Astrocyte (in vitro differentiated cells and primary cell): ENCODE measurements around the gene GAD1. TPM values are rescaled to one million over a fixed set of nuclear protein-coding genes. Genes with fewer than 3 reads are reported as not detected.

Experiments used
- DNase-seq: peaks from one replicate; pipeline ENCODE4 v3.0.0-alpha.2; 2010; ENCODE audit warnings: low read depth
- FAIRE-seq: peaks from 2 replicates; lab custom pipeline; 2011; peaks lifted over from hg19 to GRCh38; lab: Jason Lieb, UNC
- H2AFZ ChIP-seq: 2 replicates; pipeline ENCODE4 v1.6.0; 2012; ENCODE audit warnings: low read depth, low read length, inconsistent platforms
- H3K27ac ChIP-seq: 2 replicates; pipeline ENCODE4 v1.5.1; 2011; ENCODE audit warnings: low read depth, low read length, inconsistent platforms
- H3K27me3 ChIP-seq: 2 replicates; pipeline ENCODE4 v1.6.0; 2011; ENCODE audit warnings: low read length, inconsistent platforms; ENCODE audit not compliant: insufficient read depth
- H3K36me3 ChIP-seq: 2 replicates; pipeline ENCODE4 v1.5.1; 2011; ENCODE audit warnings: low read length, inconsistent platforms; ENCODE audit not compliant: insufficient read depth
- H3K4me1 ChIP-seq: 2 replicates; pipeline ENCODE4 v1.5.1; 2011; ENCODE audit warnings: low read length, inconsistent platforms; ENCODE audit not compliant: insufficient read depth
- H3K4me2 ChIP-seq: 2 replicates; pipeline ENCODE4 v1.6.0; 2012; ENCODE audit warnings: low read length, inconsistent platforms
- H3K4me3 ChIP-seq: 2 replicates; pipeline ENCODE4 v1.5.1; 2011; ENCODE audit warnings: low read depth, mild to moderate bottlenecking, low read length, inconsistent platforms; ENCODE audit not compliant: insufficient read depth
- H3K79me2 ChIP-seq: 2 replicates; pipeline ENCODE4 v1.6.0; 2012; ENCODE audit warnings: mild to moderate bottlenecking, low read length, inconsistent platforms; ENCODE audit not compliant: insufficient read depth
- H3K9ac ChIP-seq: 2 replicates; pipeline ENCODE4 v1.6.0; 2012; ENCODE audit warnings: mild to moderate bottlenecking, low read length, inconsistent platforms
- H3K9me3 ChIP-seq: 2 replicates; pipeline ENCODE4 v1.5.1; 2012; ENCODE audit warnings: low read depth, mild to moderate bottlenecking, low read length, inconsistent platforms; ENCODE audit not compliant: insufficient read depth
- H4K20me1 ChIP-seq: 2 replicates; pipeline ENCODE4 v1.6.0; 2012; ENCODE audit warnings: low read length, inconsistent platforms; ENCODE audit not compliant: insufficient read depth
- H3K27ac Mint-ChIP-seq: one replicate; pipeline ENCODE4 v1.8.0; 2021; ENCODE audit warnings: mild to moderate bottlenecking, mixed read lengths; ENCODE audit not compliant: unreplicated experiment
- H3K27me3 Mint-ChIP-seq: one replicate; pipeline ENCODE4 v1.8.0; 2021; ENCODE audit warnings: low read depth, mixed read lengths; ENCODE audit not compliant: unreplicated experiment
- H3K36me3 Mint-ChIP-seq: one replicate; pipeline ENCODE4 v1.8.0; 2021; ENCODE audit warnings: low read depth, mixed read lengths; ENCODE audit not compliant: unreplicated experiment
- H3K4me1 Mint-ChIP-seq: one replicate; pipeline ENCODE4 v1.8.0; 2021; ENCODE audit warnings: low read depth, mixed read lengths; ENCODE audit not compliant: unreplicated experiment
- H3K4me3 Mint-ChIP-seq: one replicate; pipeline ENCODE4 v1.8.0; 2021; ENCODE audit warnings: mild to moderate bottlenecking, moderate library complexity, mixed read lengths; ENCODE audit not compliant: unreplicated experiment
- H3K9me3 Mint-ChIP-seq: one replicate; pipeline ENCODE4 v1.8.0; 2021; ENCODE audit warnings: mild to moderate bottlenecking, mixed read lengths; ENCODE audit not compliant: unreplicated experiment
- EZH2 ChIP-seq: IDR thresholded peaks from 2 replicates; pipeline ENCODE4 v1.6.1; 2012; ENCODE audit warnings: mild to moderate bottlenecking, low read length, inconsistent platforms; ENCODE audit not compliant: insufficient read depth
- total RNA-seq: library from RNA; stranded (reverse); gene quantifications from 2 replicates; pipeline ENCODE4 v1.2.1, GENCODE V29; 2021
- TF ChIP-seq, protein P1 (sequence below): IDR thresholded peaks from 2 replicates; pipeline ENCODE4 v1.5.1; 2011; ENCODE audit warnings: low read depth, mild to moderate bottlenecking, inconsistent platforms, low read length, moderate library complexity; ENCODE audit not compliant: insufficient read depth

Gene GAD1
- total RNA-seq, 1 donor from 2014 or later: 4.5 TPM

DNA sequence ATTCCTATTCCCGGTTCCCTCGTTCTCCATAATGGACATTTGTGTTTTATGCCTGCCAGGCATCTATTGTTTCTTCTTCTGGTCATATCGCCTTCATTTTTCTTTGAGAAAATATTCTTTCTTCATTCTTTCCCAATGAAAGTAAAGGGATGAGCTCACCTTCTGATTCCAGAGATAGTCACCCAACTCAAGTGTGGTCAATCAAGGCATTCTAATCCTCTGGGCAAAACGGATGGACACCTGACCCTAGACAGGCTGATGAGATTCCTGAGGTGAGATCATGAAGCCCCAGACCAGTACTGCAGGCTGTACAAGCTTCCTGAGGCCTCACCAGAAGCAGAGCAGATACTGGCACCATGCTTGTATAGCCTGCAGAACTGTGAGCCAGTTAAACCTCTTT is 52.8 kb downstream of the GAD1 start:
- no peak overlapping the region for H3K4me3 ChIP-seq
- no peak overlapping the region for H3K27ac ChIP-seq
- peaks cover 3% of the 10 kb centered on the region for H3K4me1 Mint-ChIP-seq
- H3K27ac Mint-ChIP-seq: no peak overlapping the region
- no peak for FAIRE-seq
- peaks cover 5% of the 10 kb centered on the region for H3K9me3 Mint-ChIP-seq
- H4K20me1 ChIP-seq: no peaks in the 10 kb centered on the region
- peaks cover 2% of the 10 kb centered on the region for H3K36me3 Mint-ChIP-seq
- no peak for TF ChIP-seq EZH2
- TF ChIP-seq, protein P1, sequence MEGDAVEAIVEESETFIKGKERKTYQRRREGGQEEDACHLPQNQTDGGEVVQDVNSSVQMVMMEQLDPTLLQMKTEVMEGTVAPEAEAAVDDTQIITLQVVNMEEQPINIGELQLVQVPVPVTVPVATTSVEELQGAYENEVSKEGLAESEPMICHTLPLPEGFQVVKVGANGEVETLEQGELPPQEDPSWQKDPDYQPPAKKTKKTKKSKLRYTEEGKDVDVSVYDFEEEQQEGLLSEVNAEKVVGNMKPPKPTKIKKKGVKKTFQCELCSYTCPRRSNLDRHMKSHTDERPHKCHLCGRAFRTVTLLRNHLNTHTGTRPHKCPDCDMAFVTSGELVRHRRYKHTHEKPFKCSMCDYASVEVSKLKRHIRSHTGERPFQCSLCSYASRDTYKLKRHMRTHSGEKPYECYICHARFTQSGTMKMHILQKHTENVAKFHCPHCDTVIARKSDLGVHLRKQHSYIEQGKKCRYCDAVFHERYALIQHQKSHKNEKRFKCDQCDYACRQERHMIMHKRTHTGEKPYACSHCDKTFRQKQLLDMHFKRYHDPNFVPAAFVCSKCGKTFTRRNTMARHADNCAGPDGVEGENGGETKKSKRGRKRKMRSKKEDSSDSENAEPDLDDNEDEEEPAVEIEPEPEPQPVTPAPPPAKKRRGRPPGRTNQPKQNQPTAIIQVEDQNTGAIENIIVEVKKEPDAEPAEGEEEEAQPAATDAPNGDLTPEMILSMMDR: no peak
- H3K9ac ChIP-seq: no peak overlapping the region
- H3K27me3 Mint-ChIP-seq: peaks cover 7% of the 10 kb centered on the region
- H3K36me3 ChIP-seq: no peaks in the 10 kb centered on the region
- no peak overlapping the region for H3K4me2 ChIP-seq
- no peaks in the 10 kb centered on the region for H3K4me1 ChIP-seq
- DNase-seq: no peak
- H3K4me3 Mint-ChIP-seq: no peak overlapping the region
- H3K9me3 ChIP-seq: no peaks in the 10 kb centered on the region
- H3K79me2 ChIP-seq: no peaks in the 10 kb centered on the region
- H3K27me3 ChIP-seq: no peaks in the 10 kb centered on the region
- no peak overlapping the region for H2AFZ ChIP-seq

DNA sequence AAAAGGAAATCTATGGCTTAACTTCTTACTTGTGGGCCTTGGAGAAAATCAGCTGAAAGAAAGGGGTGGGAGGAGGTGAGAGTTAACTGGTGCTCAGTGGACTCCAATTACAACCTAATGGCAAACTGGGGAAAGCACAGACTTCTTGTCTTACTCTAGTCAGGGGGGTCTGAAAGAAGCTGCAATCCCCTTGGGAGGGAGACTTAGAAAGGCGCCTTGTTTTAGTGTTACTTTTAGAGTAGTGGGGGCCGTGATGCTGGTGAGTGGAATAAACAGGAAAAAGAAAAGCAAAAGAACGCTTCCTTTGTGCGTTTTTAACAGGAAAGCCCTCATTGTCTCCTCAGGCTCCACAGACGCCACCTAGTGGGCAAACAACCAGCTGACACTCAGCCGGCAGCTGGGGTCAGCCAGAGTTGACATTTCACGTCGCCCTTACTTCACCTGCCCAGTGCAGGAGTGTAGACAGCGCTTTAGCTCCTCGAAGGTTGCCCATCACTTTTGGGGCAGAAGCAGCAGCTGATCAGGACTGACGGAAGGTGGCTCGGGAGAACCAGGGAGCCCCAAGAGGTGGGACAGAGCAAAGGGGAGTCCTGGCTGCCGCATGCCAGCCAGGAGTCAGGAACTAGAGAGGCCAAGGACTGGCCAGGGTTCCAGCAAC is 56.5 kb downstream of the GAD1 start:
- peaks cover 3% of the 10 kb centered on the region for H3K4me1 ChIP-seq
- DNase-seq (peak; percentile 38), FAIRE-seq (no peak)
- no peaks in the 10 kb centered on the region for H3K9me3 ChIP-seq
- no peaks in the 10 kb centered on the region for H3K79me2 ChIP-seq
- peak overlapping the region; percentile 92 for H2AFZ ChIP-seq
- no peak overlapping the region for H3K4me3 Mint-ChIP-seq
- H3K4me2 ChIP-seq: peak overlapping the region; percentile 84
- peak overlapping the region; percentile 49 for H3K9ac ChIP-seq
- no peak overlapping the region for H3K27ac ChIP-seq
- TF ChIP-seq, protein P1: peak; percentile 95
- TF ChIP-seq EZH2: no peak
- peaks cover 5% of the 10 kb centered on the region for H3K9me3 Mint-ChIP-seq
- no peaks in the 10 kb centered on the region for H3K36me3 ChIP-seq
- H3K27me3 Mint-ChIP-seq: peaks cover 19% of the 10 kb centered on the region
- peaks cover 2% of the 10 kb centered on the region for H3K36me3 Mint-ChIP-seq
- peaks cover 3% of the 10 kb centered on the region for H3K4me1 Mint-ChIP-seq
- no peaks in the 10 kb centered on the region for H3K27me3 ChIP-seq
- H3K27ac Mint-ChIP-seq: peak overlapping the region; percentile 36
- H3K4me3 ChIP-seq: peak overlapping the region; percentile 32
- H4K20me1 ChIP-seq: no peaks in the 10 kb centered on the region

DNA sequence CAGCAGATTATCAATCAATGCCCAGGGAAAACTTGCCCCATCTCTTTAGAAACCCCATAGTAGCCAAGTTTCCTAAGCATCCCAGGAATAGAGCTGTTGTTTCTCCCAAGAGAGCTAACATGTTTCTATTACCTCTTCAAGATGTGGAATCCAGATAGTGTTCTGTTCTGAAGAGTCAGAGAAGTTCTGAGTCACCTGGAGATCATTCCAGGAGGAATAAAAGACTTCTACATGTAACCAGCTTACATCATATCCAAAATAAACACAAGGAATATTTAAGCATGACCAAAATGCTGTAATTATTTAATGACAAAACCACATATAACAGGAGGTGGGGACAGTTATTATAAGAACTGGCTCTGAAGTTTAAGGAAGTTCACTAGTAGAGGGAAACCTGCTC is 61.4 kb downstream of the GAD1 start:
- H3K9me3 ChIP-seq: no peaks in the 10 kb centered on the region
- no peak overlapping the region for H3K9ac ChIP-seq
- H3K27ac ChIP-seq: no peak overlapping the region
- H3K4me2 ChIP-seq: peak overlapping the region; percentile 28
- H3K36me3 ChIP-seq: no peaks in the 10 kb centered on the region
- Mint-ChIP-seq H3K36me3 (no peaks in the 10 kb centered on the region), H3K27ac (no peak overlapping the region), H3K27me3 (peaks cover 26% of the 10 kb centered on the region), H3K4me1 (peaks cover under 1% of the 10 kb centered on the region), H3K9me3 (peaks cover 2% of the 10 kb centered on the region), H3K4me3 (no peak overlapping the region)
- no peak overlapping the region for H2AFZ ChIP-seq
- DNase-seq: peak; percentile 77
- no peak for FAIRE-seq
- H3K27me3 ChIP-seq: no peaks in the 10 kb centered on the region
- H4K20me1 ChIP-seq: no peaks in the 10 kb centered on the region
- H3K4me3 ChIP-seq: no peak overlapping the region
- H3K4me1 ChIP-seq: peaks cover 7% of the 10 kb centered on the region
- TF ChIP-seq EZH2: no peak
- TF ChIP-seq, protein P1: no peak
- H3K79me2 ChIP-seq: no peaks in the 10 kb centered on the region
